Measurements from ENCODE around the gene ZNRF1. TPM values are rescaled to one million over a fixed set of nuclear protein-coding genes. Genes with fewer than 3 reads are reported as not detected.

The ZNRF1 gene
- total and polyA plus RNA-seq, 2 of the 13 experiments (the other 11 are each of a cell fraction or from before 2014, with no cell fraction given) = 43.9 to 58.7 TPM

GRCh38 chr16:75110637-75111513, 112.1 kb downstream of the ZNRF1 start (continued):
- TF ChIP-seq HMGXB3 (CRISPR knock-in tag; IDR thresholded peaks at IDR 0.05; ENCODE audit: borderline replicate concordance) (no peak), ZNF296 (CRISPR knock-in tag; conservative IDR thresholded peaks at IDR 0.05) (0 out of 2 replicates have a peak, but pooled peaks have one; percentile 23), MIER3 (CRISPR knock-in tag; IDR thresholded peaks at IDR 0.05; ENCODE audit: borderline replicate concordance) (0 out of 2 replicates have a peak, but pooled peaks have one; percentile 38), IRF2 (CRISPR knock-in tag; IDR thresholded peaks at IDR 0.05) (peak; percentile 65), SNAPC4 (CRISPR knock-in tag; IDR thresholded peaks at IDR 0.05) (no peak; the same call in 1 of the 2 replicates), DNMT1 (CRISPR knock-in tag; IDR thresholded peaks at IDR 0.05) (no peak), ZNF580 (CRISPR knock-in tag; IDR thresholded peaks at IDR 0.05; ENCODE audit: borderline replicate concordance, low read depth) (peak; percentile 55; the same call in 1 of the 2 replicates), NFE2 (CRISPR knock-in tag; IDR thresholded peaks at IDR 0.05) (no peak), ZNF546 (CRISPR knock-in tag; conservative IDR thresholded peaks at IDR 0.05) (peak; percentile 43; the same call in 1 of the 2 replicates), DRAP1 (CRISPR knock-in tag; IDR thresholded peaks at IDR 0.05) (peak; percentile 38; the same call in 1 of the 2 replicates), PBX3 (CRISPR knock-in tag; IDR thresholded peaks at IDR 0.05; ENCODE audit: borderline replicate concordance) (no peak), KAT2B (IDR thresholded peaks at IDR 0.05; ENCODE audit: borderline replicate concordance, low read depth, low read length) (no peak), ZBTB10 (CRISPR knock-in tag; IDR thresholded peaks at IDR 0.05; ENCODE audit: borderline replicate concordance) (no peak)

Data from HepG2 (cell line).